ENCODE data around the gene ENKUR. TPM values are rescaled to one million over a fixed set of nuclear protein-coding genes. Genes with fewer than 3 reads are reported as not detected.
"Not testable (repeated sequence)": the region's sequence is repeated elsewhere in the genome, so short reads cannot be mapped to it uniquely, and the experiment has no call there.

Gene ENKUR
- total RNA-seq, 4 donors from 2014 or later = not detected

- 35 to 42% methylated on average over 4 of the region's 4 CpGs for whole genome bisulfite sequencing, 2 donors
- peak in 1 of 2 donors; percentile 22 for DNase-seq (ENCODE audit: low spot score in 2 of 2)
- intact Hi-C loops (cut with DNase I; ENCODE audit: low total_unique reads) = no loop called here
- H3K4me3 ChIP-seq (ENCODE audit: low read depth, poor library complexity, severe bottlenecking) = no peak overlapping the region
- TF ChIP-seq POLR2A (IDR thresholded peaks at IDR 0.05) (no peak), CTCF (IDR thresholded peaks at IDR 0.05) (no peak)
These were observed 57.8 kb downstream of the ENKUR start for GRCh38 chr10:24958091-24958720.

GRCh38 chr10:24957624-24958051 is 58.3 kb downstream of the ENKUR start:
- WGBS, 2 donors = 62 to 70% methylated on average over 6 of the region's 6 CpGs
- H3K4me3 ChIP-seq (ENCODE audit: low read depth, poor library complexity, severe bottlenecking); intact Hi-C loops (cut with DNase I; ENCODE audit: low total_unique reads); DNase-seq (ENCODE audit: low spot score in 2 of 2): not testable (repeated sequence)

- TF ChIP-seq CTCF (IDR thresholded peaks at IDR 0.05) = no peak
- TF ChIP-seq POLR2A (IDR thresholded peaks at IDR 0.05) = no peak
- intact Hi-C loops (cut with DNase I; ENCODE audit: low total_unique reads) = no loop called here
- DNase-seq (ENCODE audit: low spot score in 2 of 2) = no peak
- 43 to 50% methylated on average over 11 of the region's 11 CpGs for WGBS, 2 donors
- H3K4me3 ChIP-seq (ENCODE audit: low read depth, poor library complexity, severe bottlenecking) = no peak overlapping the region
These were observed 62.3 kb downstream of the ENKUR start for GRCh38 chr10:24953675-24954074.

GRCh38 chr10:24952707-24953645 is 63.0 kb downstream of the ENKUR start:
- intact Hi-C loops (cut with DNase I; ENCODE audit: low total_unique reads) = no loop called here
- H3K4me3 ChIP-seq (ENCODE audit: low read depth, poor library complexity, severe bottlenecking) = peak overlapping the region; percentile 21
- WGBS, 2 donors = 4 to 5% methylated on average over 20 to 37 of the region's 53 CpGs
- TF ChIP-seq POLR2A (IDR thresholded peaks at IDR 0.05) = no peak
- no peak for TF ChIP-seq CTCF (IDR thresholded peaks at IDR 0.05)
- DNase-seq (ENCODE audit: low spot score in 2 of 2) = peak; percentile 32 to 89

- intact Hi-C loops (cut with DNase I; ENCODE audit: low total_unique reads) = no loop called here
- TF ChIP-seq CTCF (IDR thresholded peaks at IDR 0.05) (no peak), POLR2A (IDR thresholded peaks at IDR 0.05) (no peak)
- peak; percentile 26 to 87 for DNase-seq (ENCODE audit: low spot score in 2 of 2)
- 2 to 4% methylated on average over 46 to 50 of the region's 56 CpGs for WGBS, 2 donors
- H3K4me3 ChIP-seq (ENCODE audit: low read depth, poor library complexity, severe bottlenecking) = peak within 1 kb of the TSS; percentile 21
These were observed 63.7 kb downstream of the ENKUR start, which contains the start of gene PRTFDC1 for GRCh38 chr10:24952143-24952706. Gene PRTFDC1, minus strand, starts transcription at chr10:24952606. Its CDS starts 31 bp downstream, at chr10:24952575.

Data from lower leg skin (tissue), 4 donors.